GM12878 (cell line): ENCODE results near the gene CHAC2. TPM values are rescaled to one million over a fixed set of nuclear protein-coding genes. Genes with fewer than 3 reads are reported as not detected.

Source experiments
- ATAC-seq: fragments of 200-7000 bp; cut with Tn5 transposase; 3 replicates; pipeline ENCODE4 v1.9.1; 2020; ENCODE audit warnings: mild to moderate bottlenecking, moderate library complexity
- BruUV-seq: library from RNA; stranded (reverse); fragments of 400-500 nt; replicated peaks from 2 replicates; lab custom pipeline; 2021; lab: Mats Ljungman, UMichigan
- CTCF ChIA-PET: fragments of 300-600 bp; sonication (Branson Sonifier 250); formaldehyde crosslinking; extraction: SDS; loops from one replicate; lab custom pipeline; 2021; ENCODE audit warnings: inconsistent platforms; lab: Yijun Ruan, JAX
- POLR2A ChIA-PET: fragments of 350-600 bp; formaldehyde crosslinking; extraction: SDS; loops from one replicate; lab custom pipeline; 2021; ENCODE audit warnings: inconsistent platforms; lab: Charles Lee
- RAD21 ChIA-PET: fragments of 300-600 bp; sonication (Branson Sonifier 250); formaldehyde crosslinking; loops from one replicate; lab custom pipeline; 2023; ENCODE audit warnings: antibody characterized with exemption; ENCODE audit not compliant: unreplicated experiment; lab: Charles Lee
- SMC1A ChIA-PET: fragments of 300-600 bp; sonication (Branson Sonifier 250); formaldehyde crosslinking; loops from one replicate; lab custom pipeline; 2023; ENCODE audit not compliant: unreplicated experiment, uncharacterized antibody; lab: Charles Lee
- DNase-seq: peaks from one replicate; pipeline ENCODE4 v3.0.0-alpha.2; 2011; ENCODE audit warnings: low read depth, low spot score
- FAIRE-seq: peaks from 3 replicates; lab custom pipeline; 2011; peaks lifted over from hg19 to GRCh38; lab: Jason Lieb, UNC
- H2AFZ ChIP-seq: 2 replicates; pipeline ENCODE4 v1.6.0; 2011; ENCODE audit warnings: low read depth, low read length, control low read depth; ENCODE audit not compliant: control insufficient read depth
- H3K27ac ChIP-seq: 2 replicates; pipeline ENCODE4 v1.5.1; 2011; ENCODE audit warnings: control low read depth; ENCODE audit not compliant: control insufficient read depth, insufficient read depth
- H3K27me3 ChIP-seq, 2 experiments: replicated peaks in 1 of 2; 2 replicates each; pipeline versions ENCODE4 v1.6.0 to v1.6.1; 2011; ENCODE audit warnings: low read length in 1 of 2; ENCODE audit not compliant: control insufficient read depth in 2 of 2, insufficient read depth in 2 of 2
- H3K36me3 ChIP-seq, 2 experiments: 2 replicates each; pipeline ENCODE4 v1.5.1; 2011; ENCODE audit warnings: low read length in 1 of 2; ENCODE audit not compliant: control insufficient read depth in 2 of 2, insufficient read depth in 2 of 2
- H3K4me1 ChIP-seq: 2 replicates; pipeline ENCODE4 v1.6.1; 2011; ENCODE audit warnings: mild to moderate bottlenecking, low read length, moderate library complexity, mixed read lengths; ENCODE audit not compliant: control insufficient read depth, insufficient read depth
- H3K4me2 ChIP-seq: 2 replicates; pipeline ENCODE4 v1.6.0; 2011; ENCODE audit warnings: control low read depth; ENCODE audit not compliant: control insufficient read depth, insufficient read depth
- H3K4me3 ChIP-seq: fragments of 200-600 bp; sonication (generic); 2 replicates; pipeline ENCODE4 v1.5.1; 2016
- H3K79me2 ChIP-seq: 2 replicates; pipeline ENCODE4 v1.6.0; 2011; ENCODE audit warnings: low read length; ENCODE audit not compliant: control insufficient read depth, insufficient read depth
- H3K9ac ChIP-seq: 2 replicates; pipeline ENCODE4 v1.8.0; 2011; ENCODE audit warnings: low read length, control low read depth, mixed read lengths; ENCODE audit not compliant: control insufficient read depth, insufficient read depth
- H3K9me3 ChIP-seq: replicated peaks from 3 replicates; pipeline ENCODE4 v1.5.1; 2011; ENCODE audit warnings: mild to moderate bottlenecking, low read length; ENCODE audit not compliant: control insufficient read depth, insufficient read depth
- H4K20me1 ChIP-seq: 2 replicates; pipeline ENCODE4 v1.6.0; 2011; ENCODE audit not compliant: control insufficient read depth, insufficient read depth
- ATF7 ChIP-seq: fragments of 450-650 bp; IDR thresholded peaks from 2 replicates; pipeline ENCODE4 v1.6.1; 2016; ENCODE audit warnings: low read depth, mild to moderate bottlenecking
- BCL11A ChIP-seq: IDR thresholded peaks from 2 replicates; pipeline ENCODE4 v1.6.1; 2011; ENCODE audit warnings: low read depth, low read length
- FOXK2 ChIP-seq: fragments of 450-650 bp; IDR thresholded peaks from 2 replicates; pipeline ENCODE4 v1.6.1; 2017; ENCODE audit warnings: mild to moderate bottlenecking, moderate library complexity
- GATAD2B ChIP-seq: fragments of 450-650 bp; conservative IDR thresholded peaks from 2 replicates; pipeline ENCODE4 v1.6.1; 2017; ENCODE audit warnings: low read depth, mild to moderate bottlenecking, moderate library complexity
- NFIC ChIP-seq: IDR thresholded peaks from 2 replicates; pipeline ENCODE4 v1.6.1; 2012; ENCODE audit warnings: low read depth, mild to moderate bottlenecking, inconsistent platforms, low read length, moderate library complexity
- POLR2AphosphoS5 ChIP-seq: IDR thresholded peaks from 2 replicates; pipeline ENCODE4 v1.6.1; 2011; ENCODE audit warnings: mild to moderate bottlenecking, low read length, inconsistent platforms
- RB1 ChIP-seq: fragments of 450-650 bp; formaldehyde crosslinking; IDR thresholded peaks from 2 replicates; pipeline ENCODE4 v1.6.1; 2017; ENCODE audit warnings: mild to moderate bottlenecking, borderline replicate concordance
- SIN3A ChIP-seq: IDR thresholded peaks from 2 replicates; pipeline ENCODE4 v1.6.1; 2012; ENCODE audit warnings: low read depth, low read length, improper control_type of control experiment
- SREBF1 ChIP-seq: IDR thresholded peaks from 2 replicates; pipeline ENCODE4 v1.6.1; 2012; ENCODE audit warnings: mild to moderate bottlenecking, low read length
- ZBED1 ChIP-seq: IDR thresholded peaks from 2 replicates; pipeline ENCODE4 v1.6.1; 2016; ENCODE audit warnings: borderline replicate concordance
- ZNF24 ChIP-seq: fragments of 450-650 bp; IDR thresholded peaks from 2 replicates; pipeline ENCODE4 v1.6.1; 2017; ENCODE audit warnings: antibody characterized with exemption, mild to moderate bottlenecking
- WGBS: methylation state at CpG from one replicate; pipeline ENCODE4 v1.1.6; 2016; ENCODE audit warnings: low lambda C conversion rate; ENCODE audit not compliant: insufficient replicate concordance, insufficient coverage; ENCODE audit errors: missing lambda C conversion rate; 5-methylcytosine and 5-hydroxymethylcytosine counted together
- in situ Hi-C: fragments of 300-500 bp; cut with MboI; formaldehyde crosslinking; loops from 9 replicates; pipeline ENCODE4 v1.14.3; 2018; ENCODE audit warnings: mixed read lengths
- intact Hi-C: fragments of 100-400 bp; cut with micrococcal nuclease; formaldehyde crosslinking; loops from one replicate; pipeline ENCODE4 v1.14.2; 2022; ENCODE audit not compliant: unreplicated experiment
- polyA plus RNA-seq, 11 experiments: library from polyadenylated mRNA; depleted of rRNA in 4 of 11; unstranded in 6 of 11; stranded (reverse) in 5 of 11; fragments of >200 nt; fragmentation: Nextera tagmentation in 4 of 11; fragmentation: Illumina TruSeq in 1 of 11; extraction: Ambion mirVana in 4 of 11; extraction: Trizol in 1 of 11; gene quantifications; 1 replicate in 1 of 11; 2 replicates in 10 of 11; pipeline versions ENCODE4 v1.2.1 to v1.2.3, GENCODE V29; 2011 to 2016; ENCODE audit warnings: inconsistent platforms in 2 of 11, missing spikeins in 2 of 11, low read depth in 1 of 11
- total RNA-seq, 4 experiments: library from RNA; depleted of rRNA in 3 of 4; stranded (reverse); fragments of >200 nt in 3 of 4; fragmentation: Illumina TruSeq in 1 of 4; extraction: Trizol in 1 of 4; gene quantifications; 2 replicates each; pipeline versions ENCODE4 v1.2.1 to v1.2.3, GENCODE V29; 2013 to 2021
- TF ChIP-seq, protein P1 (sequence below): fragments of 450-650 bp; IDR thresholded peaks from 2 replicates; pipeline ENCODE4 v1.6.1; 2018; ENCODE audit warnings: mild to moderate bottlenecking, low read depth, moderate library complexity; ENCODE audit not compliant: partially characterized antibody

CHAC2 gene
- total and polyA plus RNA-seq, 10 of the 15 experiments (the other 5 are each of a cell fraction or from before 2014, with no cell fraction given) = 11.0 to 67.6 (median 25.0) TPM

DNA sequence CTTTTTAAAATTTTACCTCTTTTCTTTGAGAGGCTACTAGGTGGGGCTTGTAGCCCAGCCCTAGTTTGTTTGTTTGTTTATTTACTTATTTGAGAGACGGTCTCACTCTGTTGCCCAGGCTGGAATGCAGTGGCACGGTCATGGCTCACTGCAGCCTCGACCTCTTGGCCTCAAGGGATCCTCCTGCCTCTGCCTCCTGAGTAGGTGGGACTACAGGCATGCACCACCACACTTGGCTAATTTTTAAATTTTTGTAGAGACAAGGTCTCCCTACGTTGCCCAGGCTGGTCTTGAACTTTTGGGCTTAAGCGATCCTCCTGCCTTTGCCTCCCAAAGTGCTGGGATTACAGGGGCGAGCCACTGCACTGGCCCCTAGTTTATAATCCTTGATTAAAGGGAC lies 54.2 kb downstream of the CHAC2 start:
- FAIRE-seq = no peak
- Histone ChIP-seq H3K27me3 (no peaks in the 10 kb centered on the region), H3K9me3 (no peaks in the 10 kb centered on the region), H3K4me1 (no peaks in the 10 kb centered on the region), H4K20me1 (no peaks in the 10 kb centered on the region), H3K9ac (no peak overlapping the region), H3K27ac (no peak overlapping the region), H3K36me3 (peaks cover 0 to 3% of the 10 kb centered on the region in 2 experiments; a peak in 3 of 4 replicates), H3K79me2 (no peaks in the 10 kb centered on the region), H3K4me2 (no peak overlapping the region), H2AFZ (no peak overlapping the region), H3K4me3 (no peak overlapping the region)
- ATAC-seq = no peak
- in situ Hi-C loops (no loop called here), intact Hi-C loops (no loop called here)
- RAD21 ChIA-PET = no interaction called here
- no peak for TF ChIP-seq ZNF24
- TF ChIP-seq ATF7 = no peak
- no peak for TF ChIP-seq SIN3A
- no peak for TF ChIP-seq POLR2AphosphoS5
- TF ChIP-seq NFIC = no peak
- no peak for TF ChIP-seq SREBF1
- no peak for TF ChIP-seq BCL11A
- TF ChIP-seq ZBED1 = no peak
- TF ChIP-seq FOXK2 = no peak
- TF ChIP-seq, protein P1, sequence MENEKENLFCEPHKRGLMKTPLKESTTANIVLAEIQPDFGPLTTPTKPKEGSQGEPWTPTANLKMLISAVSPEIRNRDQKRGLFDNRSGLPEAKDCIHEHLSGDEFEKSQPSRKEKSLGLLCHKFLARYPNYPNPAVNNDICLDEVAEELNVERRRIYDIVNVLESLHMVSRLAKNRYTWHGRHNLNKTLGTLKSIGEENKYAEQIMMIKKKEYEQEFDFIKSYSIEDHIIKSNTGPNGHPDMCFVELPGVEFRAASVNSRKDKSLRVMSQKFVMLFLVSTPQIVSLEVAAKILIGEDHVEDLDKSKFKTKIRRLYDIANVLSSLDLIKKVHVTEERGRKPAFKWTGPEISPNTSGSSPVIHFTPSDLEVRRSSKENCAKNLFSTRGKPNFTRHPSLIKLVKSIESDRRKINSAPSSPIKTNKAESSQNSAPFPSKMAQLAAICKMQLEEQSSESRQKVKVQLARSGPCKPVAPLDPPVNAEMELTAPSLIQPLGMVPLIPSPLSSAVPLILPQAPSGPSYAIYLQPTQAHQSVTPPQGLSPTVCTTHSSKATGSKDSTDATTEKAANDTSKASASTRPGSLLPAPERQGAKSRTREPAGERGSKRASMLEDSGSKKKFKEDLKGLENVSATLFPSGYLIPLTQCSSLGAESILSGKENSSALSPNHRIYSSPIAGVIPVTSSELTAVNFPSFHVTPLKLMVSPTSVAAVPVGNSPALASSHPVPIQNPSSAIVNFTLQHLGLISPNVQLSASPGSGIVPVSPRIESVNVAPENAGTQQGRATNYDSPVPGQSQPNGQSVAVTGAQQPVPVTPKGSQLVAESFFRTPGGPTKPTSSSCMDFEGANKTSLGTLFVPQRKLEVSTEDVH = no peak
- TF ChIP-seq GATAD2B = no peak
- TF ChIP-seq RB1 = no peak
- no peak for DNase-seq
- WGBS = 64% methylated on average over 6 of the region's 6 CpGs
- POLR2A ChIA-PET = no interaction called here
- no TSS peak for BruUV-seq
- CTCF ChIA-PET = interaction anchor here (2.8 kb wide), 1 partner anchor 399 kb away, joined by 8 read pairs; no protein-coding TSS in a partner anchor
- SMC1A ChIA-PET = no interaction called here
